MM.1S (cell line): ENCODE data around the gene JAM2.

Experiments used
- EZH2 ChIP-seq: fragments of 300-600 bp; sonication (generic); optimal IDR thresholded peaks from 2 replicates; pipeline ENCODE3; 2017; ENCODE audit warnings: low read depth, mild to moderate bottlenecking, antibody characterized with exemption, low read length, mixed read lengths
- EZH2phosphoT487 ChIP-seq: fragments of 300-600 bp; sonication (generic); IDR thresholded peaks from 2 replicates; pipeline ENCODE4 v1.6.1; 2018; ENCODE audit warnings: antibody characterized with exemption, low read length
- TF ChIP-seq, protein P1 (sequence below): fragments of 300-600 bp; sonication (generic); IDR thresholded peaks from 2 replicates; pipeline ENCODE4 v1.5.1; 2016; ENCODE audit warnings: antibody characterized with exemption, low read length, mixed read lengths

DNA sequence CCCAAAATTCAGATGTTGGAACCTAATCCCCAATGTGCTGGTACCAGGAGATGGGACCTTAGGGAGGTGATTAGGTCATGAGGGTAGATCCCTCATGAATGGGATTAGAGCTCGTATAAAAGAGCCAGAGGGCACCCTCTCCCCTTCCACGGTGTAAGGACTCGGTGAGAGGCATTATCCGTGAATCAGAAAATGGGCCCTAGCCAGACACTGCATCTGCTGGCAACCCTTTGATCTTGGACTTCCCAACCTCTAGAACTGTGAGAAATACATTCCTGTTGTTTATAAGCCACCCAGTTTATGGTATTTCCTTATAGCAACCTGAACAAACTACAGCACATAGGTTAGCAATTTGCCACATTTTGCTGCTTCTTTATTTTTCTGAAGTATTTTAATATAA is 14.5 kb upstream of the JAM2 start:
- TF ChIP-seq, protein P1, sequence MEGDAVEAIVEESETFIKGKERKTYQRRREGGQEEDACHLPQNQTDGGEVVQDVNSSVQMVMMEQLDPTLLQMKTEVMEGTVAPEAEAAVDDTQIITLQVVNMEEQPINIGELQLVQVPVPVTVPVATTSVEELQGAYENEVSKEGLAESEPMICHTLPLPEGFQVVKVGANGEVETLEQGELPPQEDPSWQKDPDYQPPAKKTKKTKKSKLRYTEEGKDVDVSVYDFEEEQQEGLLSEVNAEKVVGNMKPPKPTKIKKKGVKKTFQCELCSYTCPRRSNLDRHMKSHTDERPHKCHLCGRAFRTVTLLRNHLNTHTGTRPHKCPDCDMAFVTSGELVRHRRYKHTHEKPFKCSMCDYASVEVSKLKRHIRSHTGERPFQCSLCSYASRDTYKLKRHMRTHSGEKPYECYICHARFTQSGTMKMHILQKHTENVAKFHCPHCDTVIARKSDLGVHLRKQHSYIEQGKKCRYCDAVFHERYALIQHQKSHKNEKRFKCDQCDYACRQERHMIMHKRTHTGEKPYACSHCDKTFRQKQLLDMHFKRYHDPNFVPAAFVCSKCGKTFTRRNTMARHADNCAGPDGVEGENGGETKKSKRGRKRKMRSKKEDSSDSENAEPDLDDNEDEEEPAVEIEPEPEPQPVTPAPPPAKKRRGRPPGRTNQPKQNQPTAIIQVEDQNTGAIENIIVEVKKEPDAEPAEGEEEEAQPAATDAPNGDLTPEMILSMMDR: no peak
- TF ChIP-seq EZH2phosphoT487 (no peak), EZH2 (no peak)
